Measurements from ENCODE around the gene SPINK5. TPM values are rescaled to one million over a fixed set of nuclear protein-coding genes. Genes with fewer than 3 reads are reported as not detected.

Gene SPINK5
- total RNA-seq, 1 experiment from 2014 or later: not detected

GRCh38 chr5:148094336-148094735 lies 30.6 kb downstream of the SPINK5 start:
- ChIA-PET POLR2A (no interaction called here), CTCF (no interaction called here)
- BruUV-seq (replicated peaks): no TSS peak
- in situ Hi-C loops (cut with HindIII; ENCODE audit: low pct_unique_long_range_greater_than_20kb, low sequenced_read_pairs): no loop called here
- intact Hi-C loops (cut with micrococcal nuclease; ENCODE audit: unreplicated experiment): no loop called here
- Histone ChIP-seq H3K27me3 (ENCODE audit: control insufficient read depth, insufficient read depth, low read length) (no peaks in the 10 kb centered on the region), H3K27ac (ENCODE audit: low read length) (no peak overlapping the region), H3K36me3 (ENCODE audit: control insufficient read depth, insufficient read depth, low read length) (no peaks in the 10 kb centered on the region), H3K4me1 (ENCODE audit: control insufficient read depth, insufficient read depth, low read length) (no peaks in the 10 kb centered on the region), H3K4me3 (ENCODE audit: low read depth in 2 of 2, low read length in 2 of 2) (no peak overlapping the region), H3K9me3 (ENCODE audit: control insufficient read depth, insufficient read depth, low read depth, low read length) (no peaks in the 10 kb centered on the region)
- ATAC-seq: no peak
- DNase-seq (ENCODE audit: low read depth, low spot score): no peak
- TF ChIP-seq SIN3A (IDR thresholded peaks at IDR 0.05; ENCODE audit: borderline replicate concordance, insufficient read depth, low read depth, low read length): no peak
- no peak for TF ChIP-seq TCF7L2 (IDR thresholded peaks at IDR 0.05; ENCODE audit: low read depth, low read length)
- no peak for TF ChIP-seq CTCF (IDR thresholded peaks at IDR 0.05)
- TF ChIP-seq REST (IDR thresholded peaks at IDR 0.05; ENCODE audit: insufficient read depth in 1 of 2, low read depth in 2 of 2, low read length in 1 of 2): no peak
- TF ChIP-seq POLR2AphosphoS5 (IDR thresholded peaks at IDR 0.05; ENCODE audit: low read depth, low read length): no peak

- no peaks in the 10 kb centered on the region for H3K27me3 ChIP-seq (ENCODE audit: control insufficient read depth, insufficient read depth, low read length)
- ATAC-seq: no peak
- no peak for DNase-seq (ENCODE audit: low read depth, low spot score)
- BruUV-seq (replicated peaks): no TSS peak
- ChIA-PET POLR2A (no interaction called here), CTCF (no interaction called here)
- no peaks in the 10 kb centered on the region for H3K36me3 ChIP-seq (ENCODE audit: control insufficient read depth, insufficient read depth, low read length)
- H3K4me3 ChIP-seq (ENCODE audit: low read depth in 2 of 2, low read length in 2 of 2): no peak overlapping the region
- no peaks in the 10 kb centered on the region for H3K4me1 ChIP-seq (ENCODE audit: control insufficient read depth, insufficient read depth, low read length)
- TF ChIP-seq TCF7L2 (IDR thresholded peaks at IDR 0.05; ENCODE audit: low read depth, low read length) (no peak), CTCF (IDR thresholded peaks at IDR 0.05) (no peak), REST (IDR thresholded peaks at IDR 0.05; ENCODE audit: insufficient read depth in 1 of 2, low read depth in 2 of 2, low read length in 1 of 2) (no peak), POLR2AphosphoS5 (IDR thresholded peaks at IDR 0.05; ENCODE audit: low read depth, low read length) (no peak), SIN3A (IDR thresholded peaks at IDR 0.05; ENCODE audit: borderline replicate concordance, insufficient read depth, low read depth, low read length) (no peak)
- intact Hi-C loops (cut with micrococcal nuclease; ENCODE audit: unreplicated experiment): no loop called here
- no peaks in the 10 kb centered on the region for H3K9me3 ChIP-seq (ENCODE audit: control insufficient read depth, insufficient read depth, low read depth, low read length)
- no peak overlapping the region for H3K27ac ChIP-seq (ENCODE audit: low read length)
- in situ Hi-C loops (cut with HindIII; ENCODE audit: low pct_unique_long_range_greater_than_20kb, low sequenced_read_pairs): no loop called here
Observed at GRCh38 chr5:148104226-148104625, 40.4 kb downstream of the SPINK5 start.
